Left hindlimb (tissue), 1 donor: ENCODE data around the gene CRISPLD2.

ENCODE experiments used
- DNase-seq: peaks from one replicate; pipeline ENCODE4 v3.0.0-alpha.2; 2018

The CRISPLD2 gene

GRCh38 chr16:84918006-84918909, 98.5 kb downstream of the CRISPLD2 start:
- no peak for DNase-seq

- DNase-seq, result no peak
Measured at GRCh38 chr16:84919269-84919668, 99.5 kb downstream of the CRISPLD2 start.

GRCh38 chr16:84919708-84920107, 99.9 kb downstream of the CRISPLD2 start:
- no peak for DNase-seq

- no peak for DNase-seq
Measured at GRCh38 chr16:84920333-84920732, 100.5 kb downstream of the CRISPLD2 start.

GRCh38 chr16:84922351-84923120, 102.8 kb downstream of the CRISPLD2 start:
- peak; percentile 84 for DNase-seq

GRCh38 chr16:84924331-84925091, 104.7 kb downstream of the CRISPLD2 start:
- peak; percentile 70 for DNase-seq

- no peak for DNase-seq
Measured at GRCh38 chr16:84925092-84925772, 105.4 kb downstream of the CRISPLD2 start.

- no peak for DNase-seq
Measured at GRCh38 chr16:84925773-84926372, 106.1 kb downstream of the CRISPLD2 start.

- no peak for DNase-seq
Measured at GRCh38 chr16:84926462-84926861, 106.7 kb downstream of the CRISPLD2 start.

- no peak for DNase-seq
Measured at GRCh38 chr16:84927621-84928591, 108.1 kb downstream of the CRISPLD2 start.

- no peak for DNase-seq
Measured at GRCh38 chr16:84928679-84929420, 109.1 kb downstream of the CRISPLD2 start.

GRCh38 chr16:84929421-84930297, 109.9 kb downstream of the CRISPLD2 start:
- DNase-seq, result no peak

GRCh38 chr16:84930298-84931106, 110.7 kb downstream of the CRISPLD2 start:
- no peak for DNase-seq

GRCh38 chr16:84931107-84931494, 111.3 kb downstream of the CRISPLD2 start:
- no peak for DNase-seq

GRCh38 chr16:84931506-84931905, 111.7 kb downstream of the CRISPLD2 start:
- no peak for DNase-seq

GRCh38 chr16:84932681-84933080, 112.9 kb downstream of the CRISPLD2 start:
- no peak for DNase-seq

GRCh38 chr16:84933774-84934631, 114.2 kb downstream of the CRISPLD2 start:
- peak; percentile 72 for DNase-seq
